ENCODE results near the gene CHKB.
"Not testable (repeated sequence)": the region's sequence is repeated elsewhere in the genome, so short reads cannot be mapped to it uniquely, and the experiment has no call there.

The CHKB gene

GRCh38 chr22:50546326-50547262 lies 36.1 kb downstream of the CHKB start:
- peak in 1 of 2 experiments; percentile 17 for DNase-seq

GRCh38 chr22:50545522-50546325 lies 36.9 kb downstream of the CHKB start, which contains the start of gene KLHDC7B:
Gene KLHDC7B (plus strand): TSS chr22:50545899. CDS start chr22:50546244, 345 bp downstream.
- DNase-seq: peak in 1 of 2 experiments; percentile 31

GRCh38 chr22:50544746-50545253 lies 37.8 kb downstream of the CHKB start:
- DNase-seq: no peak

GRCh38 chr22:50544078-50544745 lies 38.4 kb downstream of the CHKB start:
- peak; percentile 36 to 80 for DNase-seq

- DNase-seq: no peak
Observed at GRCh38 chr22:50542416-50542927, 40.2 kb downstream of the CHKB start.

DNA sequence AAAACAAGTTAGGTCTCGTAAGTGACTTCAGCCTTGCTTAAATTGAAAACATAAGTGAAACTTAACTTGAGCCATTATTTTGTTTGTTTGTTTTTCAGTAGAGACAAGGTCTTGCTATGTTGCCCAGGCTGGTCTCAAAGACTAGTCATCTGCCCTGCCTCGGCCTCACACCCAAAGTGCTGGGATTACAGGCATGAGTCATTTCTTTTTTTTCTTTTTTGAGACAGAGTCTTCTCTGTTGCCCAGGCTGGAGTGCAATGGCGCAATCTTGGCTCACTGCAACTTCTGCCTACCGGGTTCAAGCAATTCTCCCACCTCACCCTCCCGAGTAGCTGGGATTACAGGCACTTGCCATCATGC lies 41.0 kb downstream of the CHKB start:
- DNase-seq: not testable (repeated sequence)

- DNase-seq: no peak
Observed at GRCh38 chr22:50540381-50540780, 42.3 kb downstream of the CHKB start.

GRCh38 chr22:50537765-50538164 lies 44.9 kb downstream of the CHKB start:
- no peak for DNase-seq

DNA sequence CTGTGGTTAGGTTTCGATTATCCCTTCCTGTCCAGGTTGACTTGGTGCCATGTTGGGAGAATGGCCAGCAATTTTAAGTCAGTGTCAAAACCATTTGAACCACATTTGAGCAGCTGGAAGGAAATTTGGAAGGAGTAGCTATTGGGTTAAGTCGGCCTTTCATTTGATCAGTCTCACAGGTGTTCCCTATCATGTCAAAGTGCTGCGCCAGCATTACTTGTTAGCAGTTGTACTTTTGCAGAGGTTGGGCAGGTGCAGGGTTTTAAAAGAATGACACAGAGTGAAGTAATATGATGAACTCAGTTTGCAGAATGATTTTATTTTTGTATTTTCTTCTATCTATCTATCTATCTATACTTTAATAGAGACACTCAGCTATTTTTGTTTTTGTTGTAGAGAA lies 46.4 kb downstream of the CHKB start:
- no peak for DNase-seq

GRCh38 chr22:50535113-50535512 lies 47.5 kb downstream of the CHKB start:
- DNase-seq: no peak

DNA sequence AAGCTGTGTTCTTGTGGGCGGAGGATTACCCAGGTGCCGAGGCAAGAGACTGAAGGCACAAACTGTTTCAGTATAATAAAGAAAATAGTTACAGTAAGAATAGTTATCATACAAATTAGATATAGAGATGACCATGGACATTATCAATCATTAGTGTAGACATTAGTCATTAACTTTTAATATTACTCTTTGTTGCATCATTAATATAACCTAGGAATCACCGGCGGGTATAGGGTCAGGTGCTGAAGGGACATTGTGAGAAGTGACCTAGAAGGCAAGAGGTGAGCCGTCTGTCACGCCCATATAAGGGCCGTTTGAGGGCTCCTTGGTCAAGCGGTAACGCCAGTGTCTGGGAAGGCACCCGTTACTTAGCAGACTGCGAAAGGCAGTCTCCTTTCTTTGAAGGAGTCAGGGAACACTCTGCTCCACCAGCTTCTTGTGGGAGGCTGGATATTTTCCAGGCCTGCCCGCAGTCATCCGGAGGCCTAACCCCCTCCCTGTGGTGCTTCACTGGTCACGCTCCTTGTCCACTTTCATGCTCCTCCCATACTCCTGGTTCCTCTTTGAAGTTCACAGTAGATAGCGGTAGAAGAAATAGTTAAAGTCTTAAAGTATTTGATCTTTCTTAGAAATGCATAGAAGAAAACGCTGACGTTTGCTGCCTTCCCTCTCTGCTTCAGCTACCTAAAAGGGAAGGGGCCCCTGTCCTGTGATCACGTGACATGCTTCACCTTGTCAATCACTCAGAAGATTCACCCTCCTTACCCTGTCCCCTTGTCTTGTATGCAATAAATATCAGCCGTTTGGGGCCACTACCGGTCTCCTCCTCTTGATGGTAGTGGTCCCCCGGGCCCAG lies 48.6 kb downstream of the CHKB start:
- DNase-seq: not testable (repeated sequence)

- no peak for DNase-seq
Observed at GRCh38 chr22:50532824-50533796, 49.5 kb downstream of the CHKB start.

GRCh38 chr22:50531962-50532674 lies 50.5 kb downstream of the CHKB start:
- peak in 1 of 2 experiments; percentile 29 for DNase-seq

GRCh38 chr22:50531546-50531961 lies 51.1 kb downstream of the CHKB start:
- peak in 1 of 2 experiments; percentile 49 for DNase-seq

DNA sequence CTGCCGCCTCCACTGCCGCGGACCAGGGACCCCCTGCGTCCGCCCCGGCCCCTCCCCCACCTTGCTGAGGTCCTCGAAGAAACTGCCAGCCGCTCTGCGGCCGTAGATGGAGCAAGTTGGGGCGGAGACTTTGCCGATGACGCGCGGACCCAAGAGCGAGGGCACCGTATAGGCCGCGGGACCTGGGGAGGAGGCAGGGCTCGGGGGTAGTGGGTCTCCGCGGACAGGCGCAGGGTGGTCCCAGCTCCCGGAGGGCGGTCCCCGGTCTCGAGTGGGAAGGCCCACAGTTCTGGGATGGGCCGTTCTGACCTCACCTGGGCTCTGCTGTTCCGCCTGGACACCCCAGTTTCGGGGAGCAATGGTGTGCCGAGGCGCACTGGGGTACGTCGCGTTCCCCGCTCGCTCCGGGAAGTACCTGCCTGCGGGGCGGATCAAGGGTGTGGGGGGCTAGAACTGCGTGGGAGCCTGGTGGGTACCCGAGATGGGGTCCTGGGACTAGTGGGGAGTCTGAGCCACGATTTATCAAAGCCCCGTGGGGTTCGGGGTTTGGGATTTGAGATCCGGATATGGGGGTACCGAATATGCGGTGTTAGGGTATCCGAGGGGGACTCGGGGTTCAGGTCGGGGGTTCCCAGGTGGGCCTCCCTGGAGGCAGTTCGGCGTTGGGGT lies 51.6 kb downstream of the CHKB start:
- peak; percentile 32 to 58 for DNase-seq

DNA sequence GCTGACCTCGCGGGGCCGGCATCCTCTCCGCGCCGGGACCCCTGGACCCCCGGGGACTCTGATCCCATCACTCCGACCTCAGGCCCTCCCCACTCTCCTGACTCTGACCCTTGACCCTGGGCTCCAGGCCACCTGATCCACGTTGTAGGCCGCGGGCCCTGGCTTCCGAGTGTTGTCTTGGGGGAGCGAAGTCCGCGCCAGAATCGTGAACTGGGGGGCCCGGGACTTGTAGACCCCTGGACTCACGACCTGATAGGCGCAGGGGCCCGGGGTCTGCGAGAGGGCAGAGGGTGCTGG lies 52.1 kb downstream of the CHKB start:
- DNase-seq: no peak

DNA sequence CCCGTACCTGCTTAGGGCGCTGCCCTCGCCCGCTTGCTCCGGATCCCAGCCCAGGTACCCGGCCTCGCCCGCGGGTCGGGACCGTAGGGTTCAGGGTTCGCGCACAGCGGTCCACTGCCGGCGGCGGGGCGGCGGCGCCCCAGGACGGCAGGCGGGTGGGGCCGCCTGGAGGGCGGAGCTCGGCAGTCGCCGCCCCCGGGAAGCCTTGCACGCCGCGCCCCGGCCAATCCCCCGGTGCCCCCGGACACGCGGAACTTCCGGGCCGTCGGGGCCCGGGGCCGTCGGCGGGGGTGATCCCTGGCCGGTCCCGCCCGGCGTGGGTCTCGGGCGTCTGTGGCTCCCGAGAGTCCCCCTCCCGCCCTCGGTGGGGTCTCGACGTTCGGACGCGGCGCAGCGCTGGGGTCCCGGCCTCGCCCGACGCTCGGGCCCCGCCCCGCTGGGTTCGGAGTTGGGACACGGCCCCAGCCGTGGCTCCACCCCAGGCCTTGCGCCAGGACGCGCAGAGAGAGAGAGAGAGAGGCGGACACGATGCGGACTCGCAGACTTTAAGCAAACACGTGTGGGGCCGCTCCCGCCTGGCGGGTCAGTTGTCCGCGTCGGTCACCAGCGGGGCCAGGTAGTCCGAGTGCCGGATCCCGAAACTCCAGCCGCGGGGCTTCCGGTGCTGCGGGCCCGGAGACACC lies 52.6 kb downstream of the CHKB start, which contains the start of gene TYMP:
Gene TYMP (minus strand): TSS at position 116 of the 683 bp plus-strand sequence. CDS start 303 bp downstream, outside the sequence.
- DNase-seq: no peak

GRCh38 chr22:50529416-50529896 lies 53.2 kb downstream of the CHKB start:
- DNase-seq: no peak
